Endothelial cell (in vitro differentiated cells): ENCODE measurements around the gene LRRC10B. TPM values are rescaled to one million over a fixed set of nuclear protein-coding genes. Genes with fewer than 3 reads are reported as not detected.
"Not testable (repeated sequence)": the region's sequence is repeated elsewhere in the genome, so short reads cannot be mapped to it uniquely, and the experiment has no call there.

ENCODE experiments used
- DNase-seq: peaks from one replicate; pipeline ENCODE4 v3.0.0; 2021; ENCODE audit warnings: low spot score
- H3K27ac Mint-ChIP-seq: one replicate; pipeline ENCODE4 v1.8.0; 2021; ENCODE audit warnings: mixed read lengths, inconsistent platforms; ENCODE audit not compliant: unreplicated experiment
- H3K27me3 Mint-ChIP-seq: one replicate; pipeline ENCODE4 v1.8.0; 2021; ENCODE audit warnings: mild to moderate bottlenecking, moderate library complexity, mixed read lengths, inconsistent platforms; ENCODE audit not compliant: unreplicated experiment
- H3K36me3 Mint-ChIP-seq: one replicate; pipeline ENCODE4 v1.8.0; 2021; ENCODE audit warnings: mild to moderate bottlenecking, low read depth, mixed read lengths, inconsistent platforms; ENCODE audit not compliant: unreplicated experiment
- H3K4me1 Mint-ChIP-seq: one replicate; pipeline ENCODE4 v1.8.0; 2021; ENCODE audit warnings: mild to moderate bottlenecking, mixed read lengths, inconsistent platforms; ENCODE audit not compliant: unreplicated experiment
- H3K4me3 Mint-ChIP-seq: one replicate; pipeline ENCODE4 v1.8.0; 2021; ENCODE audit warnings: mild to moderate bottlenecking, mixed read lengths, inconsistent platforms; ENCODE audit not compliant: unreplicated experiment
- H3K9me3 Mint-ChIP-seq: one replicate; pipeline ENCODE4 v1.8.0; 2021; ENCODE audit warnings: mixed read lengths, inconsistent platforms; ENCODE audit not compliant: unreplicated experiment
- long read RNA-seq: library from polyadenylated mRNA; unstranded; transcript quantifications from one replicate; pipeline ENCODE4 v2.0.0, GENCODE V29; 2020; ENCODE audit not compliant: unreplicated experiment
- total RNA-seq: library from RNA; stranded (reverse); fragmentation: NEBNext Ultra II Directional; extraction: Animal tissue kit (Norgen Biotek cat#: 25700); gene quantifications from one replicate; pipeline ENCODE4 v1.2.1, GENCODE V29; 2021; ENCODE audit not compliant: unreplicated experiment
- TF ChIP-seq, protein P1 (sequence below): fragments of 200-600 bp; sonication (generic); IDR thresholded peaks from one replicate; pipeline ENCODE4 v1.5.0; 2021; ENCODE audit warnings: antibody characterized with exemption; ENCODE audit not compliant: unreplicated experiment

LRRC10B gene
- 0.13 TPM for total RNA-seq
- long read RNA-seq: 0 reads

- H3K27me3 Mint-ChIP-seq: peaks cover 23% of the 10 kb centered on the region
Observed at GRCh38 chr11:61507962-61508861, at the start of gene LRRC10B. TSS of gene LRRC10B (plus strand) at chr11:61508749. CDS start at chr11:61508999, 250 bp downstream.

DNA sequence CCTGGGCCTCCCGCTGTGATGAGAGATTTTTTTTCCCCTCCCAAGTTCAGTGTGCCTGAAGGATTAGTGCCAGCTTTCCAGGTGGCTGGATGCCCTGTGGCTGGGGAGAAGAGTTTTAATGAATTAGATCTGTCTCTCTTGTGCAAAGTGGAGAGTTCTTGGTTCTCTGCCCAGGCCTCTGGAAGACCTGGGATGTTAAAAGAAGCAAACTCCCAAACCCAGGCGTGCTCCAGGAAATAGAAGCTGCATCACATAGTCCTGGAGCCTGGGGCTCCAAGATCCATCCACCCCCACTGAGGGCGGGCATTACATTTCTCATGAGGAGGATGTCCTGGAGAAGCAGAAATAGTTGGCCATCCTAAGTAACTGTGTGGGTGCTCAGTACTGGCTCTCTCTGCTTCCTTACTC is 48.1 kb upstream of the LRRC10B start:
- peaks cover 4% of the 10 kb centered on the region for H3K27me3 Mint-ChIP-seq
- H3K27ac Mint-ChIP-seq: no peak overlapping the region
- H3K9me3 Mint-ChIP-seq: no peaks in the 10 kb centered on the region
- TF ChIP-seq, protein P1, sequence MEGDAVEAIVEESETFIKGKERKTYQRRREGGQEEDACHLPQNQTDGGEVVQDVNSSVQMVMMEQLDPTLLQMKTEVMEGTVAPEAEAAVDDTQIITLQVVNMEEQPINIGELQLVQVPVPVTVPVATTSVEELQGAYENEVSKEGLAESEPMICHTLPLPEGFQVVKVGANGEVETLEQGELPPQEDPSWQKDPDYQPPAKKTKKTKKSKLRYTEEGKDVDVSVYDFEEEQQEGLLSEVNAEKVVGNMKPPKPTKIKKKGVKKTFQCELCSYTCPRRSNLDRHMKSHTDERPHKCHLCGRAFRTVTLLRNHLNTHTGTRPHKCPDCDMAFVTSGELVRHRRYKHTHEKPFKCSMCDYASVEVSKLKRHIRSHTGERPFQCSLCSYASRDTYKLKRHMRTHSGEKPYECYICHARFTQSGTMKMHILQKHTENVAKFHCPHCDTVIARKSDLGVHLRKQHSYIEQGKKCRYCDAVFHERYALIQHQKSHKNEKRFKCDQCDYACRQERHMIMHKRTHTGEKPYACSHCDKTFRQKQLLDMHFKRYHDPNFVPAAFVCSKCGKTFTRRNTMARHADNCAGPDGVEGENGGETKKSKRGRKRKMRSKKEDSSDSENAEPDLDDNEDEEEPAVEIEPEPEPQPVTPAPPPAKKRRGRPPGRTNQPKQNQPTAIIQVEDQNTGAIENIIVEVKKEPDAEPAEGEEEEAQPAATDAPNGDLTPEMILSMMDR: no peak
- H3K4me1 Mint-ChIP-seq: no peaks in the 10 kb centered on the region
- peaks cover 14% of the 10 kb centered on the region for H3K36me3 Mint-ChIP-seq
- DNase-seq: no peak
- H3K4me3 Mint-ChIP-seq: no peak overlapping the region

More at GRCh38 chr11:61507962-61508861, at the start of gene LRRC10B:
- Mint-ChIP-seq H3K36me3 (peaks cover 4% of the 10 kb centered on the region), H3K27ac (no peak within 1 kb of the TSS), H3K4me1 (peaks cover 12% of the 10 kb centered on the region), H3K9me3 (no peaks in the 10 kb centered on the region), H3K4me3 (peak within 1 kb of the TSS; percentile 47)
- DNase-seq: peak; percentile 60
- TF ChIP-seq, protein P1: no peak

DNA sequence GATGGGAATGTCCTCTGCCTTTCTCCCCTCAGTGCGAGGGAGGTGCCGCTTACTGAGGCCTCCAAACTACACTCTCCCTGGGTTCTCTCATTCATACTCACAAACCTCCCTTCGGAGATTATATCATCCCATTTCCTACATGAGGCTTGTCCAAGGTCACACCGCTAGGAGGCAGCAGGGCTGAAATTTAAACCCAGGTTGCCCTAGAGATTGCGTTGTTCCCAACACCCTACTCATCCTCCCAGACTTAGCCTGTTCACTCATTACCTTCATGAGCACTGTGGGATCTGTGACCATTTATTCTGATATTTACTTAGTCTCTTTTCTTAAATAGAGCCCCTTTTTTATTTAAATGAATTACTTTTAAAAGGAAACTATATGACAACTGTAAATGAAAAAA is 47.6 kb upstream of the LRRC10B start:
- Mint-ChIP-seq H3K36me3 (peaks cover 9% of the 10 kb centered on the region), H3K9me3 (no peaks in the 10 kb centered on the region), H3K27ac (no peak overlapping the region), H3K4me1 (no peaks in the 10 kb centered on the region), H3K4me3 (no peak overlapping the region), H3K27me3 (peaks cover 2% of the 10 kb centered on the region)
- DNase-seq: no peak
- TF ChIP-seq, protein P1: no peak

DNA sequence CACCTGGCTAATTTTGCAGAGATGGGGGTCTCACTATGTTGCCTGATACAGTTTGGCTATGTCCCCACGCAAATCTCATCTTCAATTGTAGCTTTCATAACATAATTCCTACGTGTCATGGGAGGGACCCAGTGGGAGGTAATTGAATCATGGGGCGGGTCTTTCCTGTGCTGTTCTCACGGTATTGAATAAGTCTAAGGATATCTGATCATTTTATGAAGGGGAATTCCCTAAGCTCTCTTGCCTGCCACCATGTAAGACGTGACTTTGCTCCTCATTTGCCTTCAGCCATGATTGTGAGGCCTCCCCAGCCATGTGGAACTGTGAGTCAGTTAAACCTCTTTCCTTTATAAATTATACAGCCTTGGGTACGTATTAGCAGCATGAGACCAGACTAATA is 40.9 kb upstream of the LRRC10B start:
- not testable (repeated sequence) for H3K4me1 Mint-ChIP-seq, H3K4me3 Mint-ChIP-seq, H3K36me3 Mint-ChIP-seq, H3K9me3 Mint-ChIP-seq, H3K27ac Mint-ChIP-seq, DNase-seq, H3K27me3 Mint-ChIP-seq

DNA sequence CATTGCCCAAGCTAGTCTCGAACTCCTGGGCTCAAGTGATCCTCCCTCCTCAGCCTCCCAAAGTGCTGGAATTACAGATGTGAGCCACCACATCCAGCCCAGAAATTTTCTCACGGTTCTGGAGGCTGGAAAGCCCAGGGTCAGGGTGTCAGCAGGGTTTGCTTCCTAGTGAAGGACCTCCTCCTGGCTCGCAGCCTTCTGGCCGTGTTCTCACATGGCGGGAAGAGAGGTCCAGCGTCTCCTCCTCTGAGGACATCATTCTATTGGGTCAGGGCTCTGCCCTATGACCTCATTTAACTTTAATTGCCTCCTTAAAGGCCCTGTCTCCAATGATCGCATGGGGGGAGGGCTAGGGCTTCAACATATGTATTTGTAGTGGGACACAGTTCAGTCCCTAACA is 40.5 kb upstream of the LRRC10B start:
- TF ChIP-seq, protein P1: no peak
- Mint-ChIP-seq H3K4me3 (no peak overlapping the region), H3K27ac (no peak overlapping the region), H3K27me3 (peaks cover 2% of the 10 kb centered on the region), H3K9me3 (no peaks in the 10 kb centered on the region), H3K4me1 (no peaks in the 10 kb centered on the region), H3K36me3 (peaks cover 5% of the 10 kb centered on the region)
- no peak for DNase-seq
